ENCODE results near the gene VKORC1. TPM values are rescaled to one million over a fixed set of nuclear protein-coding genes. Genes with fewer than 3 reads are reported as not detected.

The VKORC1 gene
- total and polyA plus RNA-seq, 2 experiments from 2014 or later, result 89.6 to 100 TPM

GRCh38 chr16:31087971-31088370 lies 6.6 kb downstream of the VKORC1 start:
- no peak for TF ChIP-seq EZH2phosphoT487 (IDR thresholded peaks at IDR 0.05; ENCODE audit: unreplicated experiment)
- TF ChIP-seq ZNF462 (CRISPR knock-in tag; IDR thresholded peaks at IDR 0.05), result no peak
- TF ChIP-seq ZNF331 (CRISPR knock-in tag; IDR thresholded peaks at IDR 0.05; ENCODE audit: low read depth), result no peak
- TF ChIP-seq EZH2 (IDR thresholded peaks at IDR 0.05; ENCODE audit: low read depth, unreplicated experiment), result no peak
- TF ChIP-seq CREB1 (CRISPR knock-in tag; IDR thresholded peaks at IDR 0.05; ENCODE audit: low read depth), result no peak
- no peak for TF ChIP-seq STAT1 (IDR thresholded peaks at IDR 0.05; ENCODE audit: unreplicated experiment)
- TF ChIP-seq ETS1 (IDR thresholded peaks at IDR 0.05), result no peak
- no peak for TF ChIP-seq POLR2AphosphoS5 (IDR thresholded peaks at IDR 0.05; ENCODE audit: low read depth)
- Histone ChIP-seq H3K79me2 (replicated peaks; ENCODE audit: insufficient read depth) (peaks cover 9% of the 10 kb centered on the region), H3K27ac (ENCODE audit: low read depth) (no peak overlapping the region), H3K27me3 (ENCODE audit: insufficient read depth) (no peaks in the 10 kb centered on the region), H3K4me3 (no peak overlapping the region), H4K20me1 (replicated peaks; ENCODE audit: insufficient read depth) (no peaks in the 10 kb centered on the region; the same call in 1 of the 2 replicates), H3K4me1 (ENCODE audit: insufficient read depth) (0 out of 2 replicates have a peak, but pooled peaks cover 3% of the 10 kb centered on the region), H3F3A (replicated peaks; ENCODE audit: low read depth) (no peaks in the 10 kb centered on the region), H3K4me2 (no peak overlapping the region), H2AFZ (no peak overlapping the region), H3K9me2 (ENCODE audit: insufficient read depth) (no peaks in the 10 kb centered on the region), H3K36me3 (ENCODE audit: insufficient read depth) (no peaks in the 10 kb centered on the region)
- DNase-seq (ENCODE audit: low spot score) (no peak), ATAC-seq (no peak)
- Mint-ChIP-seq H3K4me1 (peaks cover 5% of the 10 kb centered on the region; the same call in 1 of the 3 replicates), H3K4me3 (no peak overlapping the region), H3K27ac (no peak overlapping the region), H3K27me3 (ENCODE audit: insufficient read depth, low read depth, poor library complexity) (peaks cover 15% of the 10 kb centered on the region), H3K9me3 (no peaks in the 10 kb centered on the region), H3K36me3 (ENCODE audit: low read depth) (peaks cover 27% of the 10 kb centered on the region)

All from GM23338 (cell line).